Upper lobe of left lung (tissue), 4 donors: ENCODE data around the gene ARHGAP26.

ENCODE experiments used
- CTCF ChIP-seq, 6 experiments: fragments of 450-650 bp in 4 of 6; fragments of 200-600 bp in 2 of 6; sonication (generic) in 2 of 6; IDR thresholded peaks; one replicate each; pipeline ENCODE4 v1.5.1; 2016 to 2019; ENCODE audit warnings: antibody characterized with exemption in 6 of 6
- EP300 ChIP-seq, 4 donors: sonication (generic); formaldehyde crosslinking; IDR thresholded peaks; one replicate each; pipeline ENCODE4 v1.5.1; 2017; ENCODE audit warnings: antibody characterized with exemption in 4 of 4, control low read depth in 2 of 4
- POLR2A ChIP-seq, 4 donors: fragments of 450-650 bp; IDR thresholded peaks; one replicate each; pipeline ENCODE4 v1.5.1; 2016 to 2017; ENCODE audit warnings: antibody characterized with exemption in 4 of 4, mild to moderate bottlenecking in 2 of 4
- POLR2AphosphoS5 ChIP-seq, 2 donors: sonication (generic); formaldehyde crosslinking; IDR thresholded peaks; one replicate each; pipeline ENCODE4 v1.5.1; 2017; ENCODE audit warnings: antibody characterized with exemption in 2 of 2

GRCh38 chr5:143227301-143227700 is 457.1 kb downstream of the ARHGAP26 start:
- TF ChIP-seq POLR2AphosphoS5 (IDR thresholded peaks at IDR 0.05) (no peak), CTCF (IDR thresholded peaks at IDR 0.05) (no peak), POLR2A (IDR thresholded peaks at IDR 0.05) (no peak), EP300 (IDR thresholded peaks at IDR 0.05) (no peak)
